GM23248 (cell line): ENCODE results near the gene GTF2H3. TPM values are rescaled to one million over a fixed set of nuclear protein-coding genes. Genes with fewer than 3 reads are reported as not detected.

Experiments
- DNase-seq: peaks from one replicate; pipeline ENCODE4 v3.0.0-alpha.2; 2015
- H2AFZ ChIP-seq: fragments of 200-600 bp; sonication (generic); 2 replicates; pipeline ENCODE4 v1.6.1; 2016; ENCODE audit warnings: antibody characterized with exemption
- H3F3A ChIP-seq: fragments of 200-600 bp; sonication (generic); 2 replicates; pipeline ENCODE4 v1.6.1; 2016; ENCODE audit warnings: mild to moderate bottlenecking, antibody characterized with exemption, mixed run types; ENCODE audit not compliant: insufficient read depth
- H3K27ac ChIP-seq: fragments of 200-600 bp; sonication (generic); 2 replicates; pipeline ENCODE4 v1.5.1; 2016; ENCODE audit warnings: mild to moderate bottlenecking
- H3K27me3 ChIP-seq: fragments of 200-600 bp; sonication (generic); replicated peaks from 2 replicates; pipeline ENCODE4 v1.6.1; 2016; ENCODE audit warnings: mild to moderate bottlenecking; ENCODE audit not compliant: insufficient read depth
- H3K36me3 ChIP-seq: fragments of 200-600 bp; sonication (generic); 2 replicates; pipeline ENCODE4 v1.6.1; 2016; ENCODE audit warnings: low read depth, mild to moderate bottlenecking
- H3K4me1 ChIP-seq: fragments of 200-600 bp; sonication (generic); 2 replicates; pipeline ENCODE4 v1.6.1; 2016; ENCODE audit warnings: mild to moderate bottlenecking; ENCODE audit not compliant: insufficient read depth
- H3K4me2 ChIP-seq: fragments of 200-600 bp; sonication (generic); one replicate; pipeline ENCODE4 v1.6.1; 2016; ENCODE audit warnings: mild to moderate bottlenecking; ENCODE audit not compliant: unreplicated experiment
- H3K4me3 ChIP-seq: fragments of 200-600 bp; sonication (generic); 2 replicates; pipeline ENCODE4 v1.5.1; 2016; ENCODE audit warnings: mild to moderate bottlenecking
- H3K79me2 ChIP-seq: fragments of 200-600 bp; sonication (generic); 2 replicates; pipeline ENCODE4 v1.6.1; 2016; ENCODE audit warnings: mild to moderate bottlenecking; ENCODE audit not compliant: insufficient read depth
- H3K9ac ChIP-seq: fragments of 200-600 bp; sonication (generic); 2 replicates; pipeline ENCODE4 v1.6.1; 2016; ENCODE audit warnings: mild to moderate bottlenecking
- H3K9me2 ChIP-seq: fragments of 200-600 bp; sonication (generic); 2 replicates; pipeline ENCODE4 v1.6.1; 2016; ENCODE audit warnings: mixed run types, mild to moderate bottlenecking, moderate library complexity; ENCODE audit not compliant: insufficient read depth
- H3K9me3 ChIP-seq: fragments of 200-600 bp; sonication (generic); one replicate; pipeline ENCODE4 v1.6.1; 2017; ENCODE audit warnings: low read depth
- H4K20me1 ChIP-seq: fragments of 200-600 bp; sonication (generic); 2 replicates; pipeline ENCODE4 v1.6.0; 2016; ENCODE audit not compliant: insufficient read depth
- EZH2 ChIP-seq: fragments of 200-600 bp; sonication (generic); IDR thresholded peaks from 2 replicates; pipeline ENCODE4 v1.6.1; 2018; ENCODE audit warnings: antibody characterized with exemption, mild to moderate bottlenecking; ENCODE audit not compliant: insufficient read depth, poor library complexity, severe bottlenecking
- EZH2phosphoT487 ChIP-seq: fragments of 200-600 bp; sonication (generic); IDR thresholded peaks from 2 replicates; pipeline ENCODE4 v1.6.1; 2018; ENCODE audit warnings: antibody characterized with exemption, moderate library complexity, mild to moderate bottlenecking, low read depth; ENCODE audit not compliant: insufficient read depth
- WGBS, 2 experiments: methylation state at CpG; one replicate each; pipeline ENCODE4 v1.1.6; 2015 to 2017; ENCODE audit warnings: low lambda C conversion rate in 2 of 2, low coverage in 1 of 2; ENCODE audit errors: missing lambda C conversion rate in 2 of 2; 5-methylcytosine and 5-hydroxymethylcytosine counted together
- in situ Hi-C: fragments of 300-500 bp; cut with MboI; formaldehyde crosslinking; loops from 2 replicates; pipeline ENCODE4 v1.15.0; 2020
- polyA plus RNA-seq: library from polyadenylated mRNA; unstranded; fragments of >200 nt; fragmentation: Nextera tagmentation; extraction: Ambion mirVana; gene quantifications from 2 replicates; pipeline ENCODE4 v1.2.1, GENCODE V29; 2016
- total RNA-seq: library from RNA; depleted of rRNA; stranded (reverse); fragments of >200 nt; shearing (Covaris generic); gene quantifications from 2 replicates; pipeline ENCODE4 v1.2.3, GENCODE V29; 2014

The GTF2H3 gene
- total and polyA plus RNA-seq, 2 experiments from 2014 or later: 24.2 to 38.7 TPM

DNA sequence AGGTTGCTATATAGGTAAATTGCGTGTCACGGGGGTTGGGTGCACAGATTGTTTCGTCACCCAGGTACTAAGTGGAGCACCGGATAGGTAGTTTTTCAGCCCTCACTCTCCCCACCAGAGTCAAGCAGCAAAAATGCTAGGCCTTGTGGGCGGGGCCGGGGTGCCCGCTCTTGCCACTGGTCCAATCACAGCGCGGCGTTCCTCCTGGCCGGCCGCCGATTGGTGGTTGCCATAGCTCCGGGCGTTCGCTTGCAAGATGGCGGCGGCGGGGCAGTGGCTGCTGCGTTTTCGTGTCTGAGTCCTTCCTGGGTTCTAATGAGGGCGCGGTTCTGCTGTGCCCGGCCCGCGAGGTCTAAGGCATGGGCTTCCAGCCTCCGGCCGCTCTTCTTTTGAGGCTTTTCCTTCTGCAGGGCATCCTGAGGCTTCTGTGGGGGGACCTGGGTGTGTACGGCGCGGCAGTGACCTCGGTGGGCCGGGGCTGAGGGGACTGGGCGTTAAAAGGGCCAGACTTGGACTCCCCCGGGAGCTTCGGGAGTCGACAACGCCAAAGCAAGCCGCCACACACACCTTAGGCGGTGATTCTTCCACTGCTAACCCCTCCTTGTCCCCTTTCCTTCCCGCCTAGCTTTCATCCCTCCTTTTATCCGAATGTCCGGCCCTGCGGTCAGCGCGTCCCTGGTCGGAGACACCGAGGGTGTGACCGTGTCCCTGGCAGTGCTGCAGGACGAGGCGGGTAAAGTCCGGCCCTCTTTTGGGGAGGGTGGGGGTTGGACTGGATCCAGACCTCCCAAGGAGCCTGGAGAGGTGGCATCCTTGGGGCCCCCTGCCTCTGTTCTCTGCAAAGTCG is 37.5 kb downstream of the GTF2H3 start, which contains the start of gene TCTN2:
Gene TCTN2 (plus strand): TSS at position 232 of the 847 bp plus-strand sequence. CDS start 128 bp downstream, at position 360.
- Histone ChIP-seq H3K4me3 (peak within 1 kb of the TSS; percentile 88), H3K4me2 (peak within 1 kb of the TSS; percentile 93), H3K4me1 (0 out of 2 replicates have a peak, but pooled peaks cover 7% of the 10 kb centered on the region), H3K27me3 (no peaks in the 10 kb centered on the region), H3F3A (no peaks in the 10 kb centered on the region; the same call in 1 of the 2 replicates), H3K9me3 (no peaks in the 10 kb centered on the region), H3K79me2 (no peaks in the 10 kb centered on the region), H4K20me1 (no peaks in the 10 kb centered on the region), H3K9ac (peak within 1 kb of the TSS; percentile 84), H2AFZ (peak within 1 kb of the TSS; percentile 97), H3K9me2 (no peaks in the 10 kb centered on the region), H3K27ac (peak within 1 kb of the TSS; percentile 45), H3K36me3 (no peaks in the 10 kb centered on the region; the same call in 1 of the 2 replicates)
- TF ChIP-seq EZH2phosphoT487: no peak
- no peak for TF ChIP-seq EZH2
- in situ Hi-C loops: no loop called here
- DNase-seq: peak; percentile 98
- WGBS, 2 experiments: 1% methylated on average over 51 to 53 of the region's 53 CpGs

DNA sequence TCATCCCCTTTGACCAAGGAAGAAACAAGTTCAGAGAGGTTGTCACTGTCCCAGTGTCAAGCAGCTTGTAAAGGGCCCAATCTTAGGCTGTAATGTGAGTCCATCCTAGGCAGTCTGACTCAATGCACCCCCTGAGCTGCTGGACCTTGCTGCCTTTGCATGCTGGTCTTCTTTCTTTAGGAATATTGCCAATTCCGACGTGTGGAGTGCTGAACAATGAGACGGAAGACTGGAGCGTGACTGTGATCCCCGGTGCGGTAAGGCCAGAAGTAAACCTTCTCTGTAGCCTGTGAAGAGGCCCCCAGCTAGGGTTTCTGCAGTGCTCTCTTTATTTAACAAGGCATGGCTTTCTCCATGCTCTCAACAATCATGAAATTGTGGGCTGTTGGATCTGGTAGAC is 38.2 kb downstream of the GTF2H3 start:
- Histone ChIP-seq H3K9me3 (no peaks in the 10 kb centered on the region), H3K27ac (no peak overlapping the region), H3K79me2 (no peaks in the 10 kb centered on the region), H3K4me1 (0 out of 2 replicates have a peak, but pooled peaks cover 7% of the 10 kb centered on the region), H3F3A (no peaks in the 10 kb centered on the region; the same call in 1 of the 2 replicates), H3K9me2 (no peaks in the 10 kb centered on the region), H3K9ac (peak overlapping the region; percentile 84; the same call in 1 of the 2 replicates), H3K4me3 (peak overlapping the region; percentile 88), H4K20me1 (no peaks in the 10 kb centered on the region), H3K27me3 (no peaks in the 10 kb centered on the region), H3K4me2 (peak overlapping the region; percentile 93), H2AFZ (peak overlapping the region; percentile 97), H3K36me3 (no peaks in the 10 kb centered on the region; the same call in 1 of the 2 replicates)
- 79 to 86% methylated on average over 6 of the region's 6 CpGs for WGBS, 2 experiments
- DNase-seq: peak; percentile 23
- in situ Hi-C loops: no loop called here
- TF ChIP-seq EZH2 (no peak), EZH2phosphoT487 (no peak)

DNA sequence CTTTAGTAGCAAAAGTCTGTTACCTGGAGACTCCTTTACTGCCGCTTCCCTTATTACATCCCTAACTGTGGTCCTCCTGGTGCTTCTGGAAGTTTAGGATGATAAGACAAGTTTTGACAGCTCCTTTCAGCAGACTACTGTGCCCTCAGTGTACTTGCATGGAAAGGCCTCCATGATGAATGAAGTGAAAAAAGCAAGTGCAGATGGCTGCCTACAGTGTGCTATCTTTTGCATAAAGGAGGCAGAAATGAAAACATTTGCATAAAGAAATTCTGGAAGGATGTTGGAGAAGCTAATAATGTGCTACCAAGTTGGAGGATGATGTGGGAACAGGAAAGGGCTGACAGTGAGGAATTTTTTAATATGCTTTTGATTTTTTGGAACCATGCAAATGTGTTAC is 41.8 kb downstream of the GTF2H3 start:
- Histone ChIP-seq H3K27me3 (no peaks in the 10 kb centered on the region), H3K4me2 (no peak overlapping the region), H3K9me2 (no peaks in the 10 kb centered on the region), H2AFZ (no peak overlapping the region), H3K9me3 (no peaks in the 10 kb centered on the region), H3K4me3 (no peak overlapping the region), H3F3A (no peaks in the 10 kb centered on the region; the same call in 1 of the 2 replicates), H3K79me2 (no peaks in the 10 kb centered on the region), H4K20me1 (no peaks in the 10 kb centered on the region), H3K27ac (no peak overlapping the region), H3K9ac (no peak overlapping the region), H3K36me3 (no peaks in the 10 kb centered on the region; the same call in 1 of the 2 replicates), H3K4me1 (0 out of 2 replicates have a peak, but pooled peaks cover 7% of the 10 kb centered on the region)
- 93% methylated on average over 1 of the region's 1 CpG for WGBS, 2 experiments
- in situ Hi-C loops: no loop called here
- TF ChIP-seq EZH2phosphoT487 (no peak), EZH2 (no peak)
- DNase-seq: no peak

DNA sequence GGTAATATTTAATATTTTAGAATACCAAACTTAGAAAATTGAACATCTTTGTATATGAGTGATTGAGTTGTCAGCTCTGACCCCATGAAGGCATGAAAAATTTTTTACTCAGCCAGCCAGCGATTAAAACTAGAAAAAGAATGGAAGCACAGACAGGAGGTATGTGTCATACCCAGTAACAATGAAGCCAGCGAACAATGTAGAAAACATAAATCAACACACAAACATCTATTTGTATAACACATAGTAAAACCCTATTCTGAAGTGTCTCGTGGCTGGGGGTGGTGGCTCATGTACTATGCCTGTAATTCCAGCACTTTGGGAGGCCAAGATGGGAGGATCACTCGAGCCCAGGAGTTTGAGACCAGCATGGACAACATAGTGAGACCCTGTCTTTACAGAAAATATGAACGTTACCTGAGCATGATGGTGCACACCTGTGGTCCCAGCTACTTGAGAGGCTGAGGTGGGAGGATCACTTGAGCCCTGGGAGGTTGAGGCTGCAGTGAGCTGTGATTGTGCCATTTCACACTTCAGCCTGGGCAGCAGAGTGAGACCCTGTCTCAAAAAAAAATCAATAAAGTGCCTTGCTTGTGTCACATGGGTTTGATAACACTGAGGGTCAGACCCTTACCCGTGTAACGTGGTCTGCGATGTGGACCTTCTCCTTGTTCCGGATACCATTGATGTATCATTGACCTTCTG is 43.1 kb downstream of the GTF2H3 start:
- 93 to 95% methylated on average over 9 of the region's 9 CpGs for WGBS, 2 experiments
- in situ Hi-C loops: no loop called here

More for the DNA sequence above, 43.1 kb downstream of the GTF2H3 start:
- no peak overlapping the region for H3K9ac ChIP-seq
- no peaks in the 10 kb centered on the region; the same call in 1 of the 2 replicates for H3F3A ChIP-seq
- peaks cover 3% of the 10 kb centered on the region; the same call in 1 of the 2 replicates for H3K36me3 ChIP-seq
- H2AFZ ChIP-seq: no peak overlapping the region
- no peaks in the 10 kb centered on the region for H3K79me2 ChIP-seq
- no peak overlapping the region for H3K4me2 ChIP-seq
- H3K4me3 ChIP-seq: no peak overlapping the region
- H3K27me3 ChIP-seq: no peaks in the 10 kb centered on the region
- H4K20me1 ChIP-seq: no peaks in the 10 kb centered on the region
- no peak for DNase-seq
- no peak for TF ChIP-seq EZH2phosphoT487
- no peak for TF ChIP-seq EZH2
- no peak overlapping the region for H3K27ac ChIP-seq
- 0 out of 2 replicates have a peak, but pooled peaks cover 5% of the 10 kb centered on the region for H3K4me1 ChIP-seq
- H3K9me3 ChIP-seq: no peaks in the 10 kb centered on the region
- no peaks in the 10 kb centered on the region for H3K9me2 ChIP-seq
